Gastrocnemius medialis (tissue), 4 donors: Measurements from ENCODE around the gene TMIGD3. TPM values are rescaled to one million over a fixed set of nuclear protein-coding genes. Genes with fewer than 3 reads are reported as not detected.
A peak's percentile ranks its signal among the peaks of the same experiment; 100 is the strongest.

Experiments
- ATAC-seq, 2 donors: fragments of 150-250 bp; one replicate each; pipeline ENCODE4 v1.9.1; 2016
- DNase-seq, 2 donors: peaks; one replicate each; pipeline ENCODE4 v3.0.0-alpha.2; 2019
- H3K27ac ChIP-seq, 4 donors: fragments of 200-600 bp; sonication (generic); 1 replicate in 1 of 4; 2 replicates in 3 of 4; pipeline ENCODE4 v1.5.1; 2016 to 2018; ENCODE audit warnings: mild to moderate bottlenecking in 2 of 4, moderate library complexity in 1 of 4
- H3K27me3 ChIP-seq, 3 donors: fragments of 200-600 bp; sonication (generic) in 2 of 3; 1 replicate in 1 of 3; 2 replicates in 2 of 3; pipeline versions ENCODE4 v1.5.1 to v1.6.0; 2016 to 2019; ENCODE audit warnings: mild to moderate bottlenecking in 1 of 3, moderate library complexity in 1 of 3
- H3K36me3 ChIP-seq, 2 donors: fragments of 200-600 bp; sonication (generic) in 1 of 2; one replicate each; pipeline ENCODE4 v1.5.1; 2017 to 2018
- H3K4me1 ChIP-seq, 2 donors: fragments of 200-600 bp; sonication (generic) in 1 of 2; one replicate each; pipeline ENCODE4 v1.5.1; 2016 to 2017; ENCODE audit warnings: mild to moderate bottlenecking in 2 of 2
- H3K4me3 ChIP-seq, 4 donors: fragments of 200-600 bp; sonication (generic) in 3 of 4; 1 replicate in 1 of 4; 2 replicates in 3 of 4; pipeline ENCODE4 v1.5.1; 2016 to 2019; ENCODE audit warnings: mild to moderate bottlenecking in 2 of 4
- H3K9me3 ChIP-seq, 3 donors: fragments of 200-600 bp; sonication (generic) in 2 of 3; 1 replicate in 1 of 3; 2 replicates in 2 of 3; pipeline ENCODE4 v1.5.1; 2016 to 2019
- CTCF ChIP-seq, 5 experiments: fragments of 450-650 bp in 3 of 5; fragments of 200-600 bp in 2 of 5; sonication (generic) in 2 of 5; IDR thresholded peaks in 4 of 5; conservative IDR thresholded peaks in 1 of 5; 1 replicate in 4 of 5; 2 replicates in 1 of 5; pipeline ENCODE4 v1.5.1; 2016 to 2019; ENCODE audit warnings: antibody characterized with exemption in 5 of 5, mild to moderate bottlenecking in 3 of 5, moderate library complexity in 3 of 5
- POLR2A ChIP-seq, 2 donors: fragments of 450-650 bp; IDR thresholded peaks; one replicate each; pipeline ENCODE4 v1.6.1; 2017; ENCODE audit warnings: antibody characterized with exemption in 2 of 2, mild to moderate bottlenecking in 2 of 2, moderate library complexity in 2 of 2
- in situ Hi-C, 4 donors: fragments of 200-750 bp; cut with MboI; loops; one replicate each; pipeline versions ENCODE4 v1.15.0 to v1.8.0; 2017; ENCODE audit warnings: low sequenced_read_pairs in 4 of 4
- intact Hi-C: fragments of 100-400 bp; cut with DNase I; formaldehyde crosslinking; loops from one replicate; pipeline ENCODE4 v1.15.1; 2023; ENCODE audit warnings: low total_unique reads
- total RNA-seq, 4 donors: library from RNA; depleted of rRNA; stranded (reverse); fragments of >200 nt; gene quantifications; one replicate each; pipeline versions ENCODE4 v1.1.0 to v1.2.3, GENCODE V29; 2016

TMIGD3 gene
- total RNA-seq, 4 donors from 2014 or later, result 0.51 to 0.67 (median 0.55) TPM; not detected in 1

GRCh38 chr1:111496398-111496797, 7.0 kb downstream of the TMIGD3 start:
- ATAC-seq (no peak), DNase-seq (no peak)
- no peaks in the 10 kb centered on the region for H3K4me1 ChIP-seq
- H3K36me3 ChIP-seq, result no peaks in the 10 kb centered on the region
- TF ChIP-seq POLR2A (IDR thresholded peaks at IDR 0.05) (no peak), CTCF (IDR thresholded peaks at IDR 0.05 in 4 of 5, conservative IDR thresholded peaks at IDR 0.05 in 1 of 5) (no peak)
- in situ Hi-C loops (no loop called here), intact Hi-C loops (no loop called here)
- no peak overlapping the region for H3K4me3 ChIP-seq
- H3K9me3 ChIP-seq, result no peaks in the 10 kb centered on the region
- peaks cover 0 to 2% (median 0%) of the 10 kb centered on the region in 3 donors for H3K27me3 ChIP-seq
- no peak overlapping the region for H3K27ac ChIP-seq

- TF ChIP-seq CTCF (IDR thresholded peaks at IDR 0.05 in 4 of 5, conservative IDR thresholded peaks at IDR 0.05 in 1 of 5) (no peak), POLR2A (IDR thresholded peaks at IDR 0.05) (no peak)
- DNase-seq, result no peak
- Histone ChIP-seq H3K9me3 (no peaks in the 10 kb centered on the region), H3K27ac (no peak overlapping the region), H3K36me3 (no peaks in the 10 kb centered on the region), H3K27me3 (peaks cover 0 to 2% (median 0%) of the 10 kb centered on the region in 3 donors), H3K4me1 (no peaks in the 10 kb centered on the region), H3K4me3 (no peak overlapping the region)
- intact Hi-C loops (no loop called here), in situ Hi-C loops (no loop called here)
- no peak for ATAC-seq
Measured at GRCh38 chr1:111491070-111491469, 12.4 kb downstream of the TMIGD3 start.

- in situ Hi-C loops, result no loop called here
- Histone ChIP-seq H3K9me3 (no peaks in the 10 kb centered on the region), H3K27me3 (peaks cover 0 to 2% (median 0%) of the 10 kb centered on the region in 3 donors), H3K4me1 (no peaks in the 10 kb centered on the region), H3K4me3 (no peak overlapping the region), H3K27ac (peak overlapping the region in 1 of 4 donors; percentile 21), H3K36me3 (no peaks in the 10 kb centered on the region)
- no peak for ATAC-seq
- no peak for DNase-seq
- TF ChIP-seq CTCF (IDR thresholded peaks at IDR 0.05 in 4 of 5, conservative IDR thresholded peaks at IDR 0.05 in 1 of 5) (no peak), POLR2A (IDR thresholded peaks at IDR 0.05) (no peak)
- intact Hi-C loops, result no loop called here
Measured at GRCh38 chr1:111490220-111490619, 13.2 kb downstream of the TMIGD3 start.

- ATAC-seq, result peak; percentile 30 to 41
- intact Hi-C loops (no loop called here), in situ Hi-C loops (loop anchor here in 3 of 4 donors (10.0 kb wide), 1 partner anchor 275 kb away; no protein-coding TSS in a partner anchor)
- peak in 1 of 2 donors; percentile 43 for DNase-seq
- TF ChIP-seq POLR2A (IDR thresholded peaks at IDR 0.05) (no peak), CTCF (IDR thresholded peaks at IDR 0.05 in 4 of 5, conservative IDR thresholded peaks at IDR 0.05 in 1 of 5) (no peak)
- no peaks in the 10 kb centered on the region for H3K36me3 ChIP-seq
- peak overlapping the region in 1 of 4 donors; percentile 28 for H3K27ac ChIP-seq
- no peaks in the 10 kb centered on the region for H3K9me3 ChIP-seq
- no peaks in the 10 kb centered on the region for H3K4me1 ChIP-seq
- no peak overlapping the region for H3K4me3 ChIP-seq
- peaks cover 0 to 2% (median 0%) of the 10 kb centered on the region in 3 donors for H3K27me3 ChIP-seq
Measured at GRCh38 chr1:111489604-111490003, 13.8 kb downstream of the TMIGD3 start.

GRCh38 chr1:111488669-111489068, 14.8 kb downstream of the TMIGD3 start:
- Histone ChIP-seq H3K27me3 (peaks cover 0 to 2% (median 0%) of the 10 kb centered on the region in 3 donors), H3K36me3 (no peaks in the 10 kb centered on the region), H3K4me3 (no peak overlapping the region), H3K27ac (no peak overlapping the region), H3K9me3 (no peaks in the 10 kb centered on the region), H3K4me1 (no peaks in the 10 kb centered on the region)
- in situ Hi-C loops (loop anchor here in 3 of 4 donors (10.0 kb wide), 1 partner anchor 276 kb away; no protein-coding TSS in a partner anchor), intact Hi-C loops (no loop called here)
- ATAC-seq (no peak), DNase-seq (no peak)
- TF ChIP-seq POLR2A (IDR thresholded peaks at IDR 0.05) (no peak), CTCF (IDR thresholded peaks at IDR 0.05 in 4 of 5, conservative IDR thresholded peaks at IDR 0.05 in 1 of 5) (no peak)
